ENCODE data around the gene BPIFB6.

The BPIFB6 gene

GRCh38 chr20:33025318-33025876, 6.1 kb upstream of the BPIFB6 start:
- Histone ChIP-seq H3K9ac (ENCODE audit: low read depth in 1 of 2, low read length in 2 of 2) (no peak overlapping the region), H3K36me3 (ENCODE audit: control insufficient read depth in 1 of 2, insufficient read depth in 2 of 2, low read length in 2 of 2) (no peaks in the 10 kb centered on the region), H3K4me1 (ENCODE audit: control insufficient read depth in 1 of 2, insufficient read depth in 2 of 2, low read length in 2 of 2) (no peaks in the 10 kb centered on the region), H3K4me3 (ENCODE audit: low read depth in 1 of 2, low read length in 2 of 2) (no peak overlapping the region), H3K9me3 (ENCODE audit: control insufficient read depth in 1 of 2, low read length in 2 of 2) (no peaks in the 10 kb centered on the region), H3K27ac (ENCODE audit: low read depth, low read length) (no peak overlapping the region), H3K27me3 (ENCODE audit: control insufficient read depth in 1 of 2, insufficient read depth in 2 of 2, low read length in 2 of 2) (no peaks in the 10 kb centered on the region)

GRCh38 chr20:33026072-33026778, 5.2 kb upstream of the BPIFB6 start:
- Histone ChIP-seq H3K27ac (ENCODE audit: low read depth, low read length) (no peak overlapping the region), H3K36me3 (ENCODE audit: control insufficient read depth in 1 of 2, insufficient read depth in 2 of 2, low read length in 2 of 2) (no peaks in the 10 kb centered on the region), H3K27me3 (ENCODE audit: control insufficient read depth in 1 of 2, insufficient read depth in 2 of 2, low read length in 2 of 2) (no peaks in the 10 kb centered on the region), H3K9me3 (ENCODE audit: control insufficient read depth in 1 of 2, low read length in 2 of 2) (no peaks in the 10 kb centered on the region), H3K4me1 (ENCODE audit: control insufficient read depth in 1 of 2, insufficient read depth in 2 of 2, low read length in 2 of 2) (no peaks in the 10 kb centered on the region), H3K4me3 (ENCODE audit: low read depth in 1 of 2, low read length in 2 of 2) (no peak overlapping the region), H3K9ac (ENCODE audit: low read depth in 1 of 2, low read length in 2 of 2) (no peak overlapping the region)

- Histone ChIP-seq H3K9ac (ENCODE audit: low read depth in 1 of 2, low read length in 2 of 2) (no peak overlapping the region), H3K9me3 (ENCODE audit: control insufficient read depth in 1 of 2, low read length in 2 of 2) (no peaks in the 10 kb centered on the region), H3K27ac (ENCODE audit: low read depth, low read length) (no peak overlapping the region), H3K36me3 (ENCODE audit: control insufficient read depth in 1 of 2, insufficient read depth in 2 of 2, low read length in 2 of 2) (no peaks in the 10 kb centered on the region), H3K4me3 (ENCODE audit: low read depth in 1 of 2, low read length in 2 of 2) (no peak overlapping the region), H3K4me1 (ENCODE audit: control insufficient read depth in 1 of 2, insufficient read depth in 2 of 2, low read length in 2 of 2) (no peaks in the 10 kb centered on the region), H3K27me3 (ENCODE audit: control insufficient read depth in 1 of 2, insufficient read depth in 2 of 2, low read length in 2 of 2) (no peaks in the 10 kb centered on the region)
Observed at GRCh38 chr20:33026779-33027759, 4.4 kb upstream of the BPIFB6 start.

- no peaks in the 10 kb centered on the region for H3K36me3 ChIP-seq (ENCODE audit: control insufficient read depth in 1 of 2, insufficient read depth in 2 of 2, low read length in 2 of 2)
- no peaks in the 10 kb centered on the region for H3K27me3 ChIP-seq (ENCODE audit: control insufficient read depth in 1 of 2, insufficient read depth in 2 of 2, low read length in 2 of 2)
- H3K27ac ChIP-seq (ENCODE audit: low read depth, low read length) = no peak overlapping the region
- H3K4me3 ChIP-seq (ENCODE audit: low read depth in 1 of 2, low read length in 2 of 2) = no peak overlapping the region
- no peaks in the 10 kb centered on the region for H3K9me3 ChIP-seq (ENCODE audit: control insufficient read depth in 1 of 2, low read length in 2 of 2)
- no peaks in the 10 kb centered on the region for H3K4me1 ChIP-seq (ENCODE audit: control insufficient read depth in 1 of 2, insufficient read depth in 2 of 2, low read length in 2 of 2)
- H3K9ac ChIP-seq (ENCODE audit: low read depth in 1 of 2, low read length in 2 of 2) = no peak overlapping the region
Observed at GRCh38 chr20:33027769-33028751, 3.4 kb upstream of the BPIFB6 start.

- no peaks in the 10 kb centered on the region for H3K9me3 ChIP-seq (ENCODE audit: control insufficient read depth in 1 of 2, low read length in 2 of 2)
- H3K36me3 ChIP-seq (ENCODE audit: control insufficient read depth in 1 of 2, insufficient read depth in 2 of 2, low read length in 2 of 2) = no peaks in the 10 kb centered on the region
- no peaks in the 10 kb centered on the region for H3K27me3 ChIP-seq (ENCODE audit: control insufficient read depth in 1 of 2, insufficient read depth in 2 of 2, low read length in 2 of 2)
- no peak overlapping the region for H3K4me3 ChIP-seq (ENCODE audit: low read depth in 1 of 2, low read length in 2 of 2)
- H3K9ac ChIP-seq (ENCODE audit: low read depth in 1 of 2, low read length in 2 of 2) = no peak overlapping the region
- no peaks in the 10 kb centered on the region for H3K4me1 ChIP-seq (ENCODE audit: control insufficient read depth in 1 of 2, insufficient read depth in 2 of 2, low read length in 2 of 2)
- H3K27ac ChIP-seq (ENCODE audit: low read depth, low read length) = no peak overlapping the region
Observed at GRCh38 chr20:33028875-33029274, 2.6 kb upstream of the BPIFB6 start.

GRCh38 chr20:33030076-33030475, 1.4 kb upstream of the BPIFB6 start:
- Histone ChIP-seq H3K9me3 (ENCODE audit: control insufficient read depth in 1 of 2, low read length in 2 of 2) (no peaks in the 10 kb centered on the region), H3K4me3 (ENCODE audit: low read depth in 1 of 2, low read length in 2 of 2) (no peak overlapping the region), H3K9ac (ENCODE audit: low read depth in 1 of 2, low read length in 2 of 2) (no peak overlapping the region), H3K27ac (ENCODE audit: low read depth, low read length) (no peak overlapping the region), H3K36me3 (ENCODE audit: control insufficient read depth in 1 of 2, insufficient read depth in 2 of 2, low read length in 2 of 2) (no peaks in the 10 kb centered on the region), H3K4me1 (ENCODE audit: control insufficient read depth in 1 of 2, insufficient read depth in 2 of 2, low read length in 2 of 2) (no peaks in the 10 kb centered on the region), H3K27me3 (ENCODE audit: control insufficient read depth in 1 of 2, insufficient read depth in 2 of 2, low read length in 2 of 2) (no peaks in the 10 kb centered on the region)

- H3K27ac ChIP-seq (ENCODE audit: low read depth, low read length) = no peak overlapping the region
- no peak overlapping the region for H3K4me3 ChIP-seq (ENCODE audit: low read depth in 1 of 2, low read length in 2 of 2)
- no peak overlapping the region for H3K9ac ChIP-seq (ENCODE audit: low read depth in 1 of 2, low read length in 2 of 2)
- no peaks in the 10 kb centered on the region for H3K27me3 ChIP-seq (ENCODE audit: control insufficient read depth in 1 of 2, insufficient read depth in 2 of 2, low read length in 2 of 2)
- no peaks in the 10 kb centered on the region for H3K9me3 ChIP-seq (ENCODE audit: control insufficient read depth in 1 of 2, low read length in 2 of 2)
- no peaks in the 10 kb centered on the region for H3K36me3 ChIP-seq (ENCODE audit: control insufficient read depth in 1 of 2, insufficient read depth in 2 of 2, low read length in 2 of 2)
- H3K4me1 ChIP-seq (ENCODE audit: control insufficient read depth in 1 of 2, insufficient read depth in 2 of 2, low read length in 2 of 2) = no peaks in the 10 kb centered on the region
Observed at GRCh38 chr20:33030569-33030968, 879 bp upstream of the BPIFB6 start.

- Histone ChIP-seq H3K36me3 (ENCODE audit: control insufficient read depth in 1 of 2, insufficient read depth in 2 of 2, low read length in 2 of 2) (no peaks in the 10 kb centered on the region), H3K27me3 (ENCODE audit: control insufficient read depth in 1 of 2, insufficient read depth in 2 of 2, low read length in 2 of 2) (no peaks in the 10 kb centered on the region), H3K4me1 (ENCODE audit: control insufficient read depth in 1 of 2, insufficient read depth in 2 of 2, low read length in 2 of 2) (no peaks in the 10 kb centered on the region), H3K9ac (ENCODE audit: low read depth in 1 of 2, low read length in 2 of 2) (no peak overlapping the region), H3K4me3 (ENCODE audit: low read depth in 1 of 2, low read length in 2 of 2) (no peak overlapping the region), H3K9me3 (ENCODE audit: control insufficient read depth in 1 of 2, low read length in 2 of 2) (no peaks in the 10 kb centered on the region), H3K27ac (ENCODE audit: low read depth, low read length) (no peak overlapping the region)
Observed at GRCh38 chr20:33032555-33032954, 1.1 kb downstream of the BPIFB6 start.

GRCh38 chr20:33033381-33033780, 1.9 kb downstream of the BPIFB6 start:
- H3K9ac ChIP-seq (ENCODE audit: low read depth in 1 of 2, low read length in 2 of 2) = no peak overlapping the region
- H3K4me3 ChIP-seq (ENCODE audit: low read depth in 1 of 2, low read length in 2 of 2) = no peak overlapping the region
- H3K4me1 ChIP-seq (ENCODE audit: control insufficient read depth in 1 of 2, insufficient read depth in 2 of 2, low read length in 2 of 2) = no peaks in the 10 kb centered on the region
- H3K9me3 ChIP-seq (ENCODE audit: control insufficient read depth in 1 of 2, low read length in 2 of 2) = no peaks in the 10 kb centered on the region
- no peaks in the 10 kb centered on the region for H3K36me3 ChIP-seq (ENCODE audit: control insufficient read depth in 1 of 2, insufficient read depth in 2 of 2, low read length in 2 of 2)
- H3K27me3 ChIP-seq (ENCODE audit: control insufficient read depth in 1 of 2, insufficient read depth in 2 of 2, low read length in 2 of 2) = no peaks in the 10 kb centered on the region
- no peak overlapping the region for H3K27ac ChIP-seq (ENCODE audit: low read depth, low read length)
